DLD1 (cell line): ENCODE data around the gene PTRH1.

Source experiments
- in situ Hi-C: cut with HindIII; loops from 2 replicates; pipeline ENCODE4 v1.10.0; 2017; ENCODE audit warnings: low sequenced_read_pairs

Gene PTRH1

DNA sequence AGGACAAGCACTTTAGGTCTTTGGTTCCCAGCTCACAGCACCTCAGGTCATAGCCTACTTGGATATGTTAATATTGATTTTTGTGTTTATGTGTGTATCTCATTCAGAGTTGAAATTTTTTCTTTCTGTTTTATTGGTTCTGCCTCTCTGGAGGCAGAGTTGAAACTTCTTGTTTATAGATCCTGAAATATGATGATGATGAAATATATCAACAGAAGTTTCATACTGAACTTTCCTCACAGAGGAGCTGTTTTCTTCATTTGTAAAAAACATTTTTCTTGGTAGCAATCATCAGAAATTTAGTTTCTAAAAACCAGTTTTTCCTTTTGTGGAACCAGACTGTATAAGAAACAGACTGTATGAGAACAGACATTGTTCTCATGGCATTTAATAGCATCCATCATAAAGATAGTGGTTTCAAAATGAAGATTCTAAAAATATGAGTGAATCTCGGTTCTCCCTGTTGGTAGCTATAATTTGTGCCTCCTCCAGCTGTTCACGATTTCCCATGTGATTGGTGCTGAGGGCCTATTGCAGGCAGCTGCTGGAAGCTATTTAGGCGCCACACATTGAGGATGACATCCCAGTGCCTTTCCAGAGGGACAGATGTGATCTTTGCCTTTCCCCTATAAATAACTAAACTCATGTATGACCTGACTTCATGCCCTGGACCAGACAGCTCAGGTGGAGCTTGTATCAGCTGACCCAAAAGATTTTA, 48.2 kb downstream of the PTRH1 start:
- in situ Hi-C loops = no loop called here

DNA sequence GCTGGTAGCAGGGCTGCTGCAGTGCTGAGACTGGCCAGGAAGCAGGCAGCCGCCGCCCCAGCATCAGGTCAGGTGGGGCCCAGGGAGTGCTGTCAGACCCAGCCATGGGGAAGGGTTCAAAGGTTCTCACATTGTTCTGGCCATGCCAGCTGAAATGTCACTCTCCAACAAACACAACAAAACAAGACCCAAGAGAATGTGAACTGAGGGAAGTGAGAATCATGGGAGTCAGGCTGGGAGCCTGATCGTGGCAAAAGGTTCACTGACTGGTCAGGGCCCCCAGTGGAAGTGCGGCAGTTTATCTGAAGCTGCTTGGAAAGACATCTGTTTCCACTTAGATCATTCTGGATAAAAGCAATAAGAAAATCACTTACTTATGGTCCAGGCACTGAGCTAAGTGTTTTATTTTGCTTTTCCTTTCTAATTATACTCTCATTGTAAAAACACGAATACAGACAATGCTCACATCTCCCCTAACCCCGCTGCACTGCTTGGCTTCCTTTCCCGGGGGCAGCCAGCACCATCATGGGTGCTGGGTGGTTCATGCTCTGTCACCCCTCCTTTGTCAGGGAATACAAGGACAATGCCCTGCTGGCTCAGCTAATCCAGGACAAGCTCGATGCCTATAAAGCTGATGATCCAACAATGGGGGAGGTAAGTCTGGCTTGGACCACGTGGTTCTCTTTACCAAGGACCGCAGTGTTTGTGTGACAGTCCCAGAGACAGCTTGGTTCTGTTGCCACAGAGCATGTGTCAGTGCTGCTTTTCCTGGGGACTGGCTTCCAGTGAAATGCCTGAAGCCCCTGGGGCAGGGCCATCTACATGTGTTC, 50.6 kb downstream of the PTRH1 start:
- in situ Hi-C loops = no loop called here

DNA sequence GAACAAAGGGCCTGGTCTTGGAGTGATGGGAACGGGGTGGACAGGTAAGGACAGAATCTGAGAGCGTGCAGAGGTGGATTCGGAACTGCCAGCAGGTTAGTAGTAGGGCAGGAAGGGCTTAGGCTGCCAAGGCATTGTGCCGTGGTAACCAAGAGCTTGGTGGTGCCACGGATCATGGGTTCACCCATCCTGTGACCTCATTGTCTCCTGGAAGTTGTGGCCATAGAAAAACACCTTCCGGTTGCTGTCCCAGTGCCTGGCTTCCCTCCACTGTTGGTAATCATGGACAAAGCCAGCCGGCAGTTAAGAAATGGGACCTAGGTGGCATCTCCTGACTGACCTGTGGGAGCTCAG, 51.2 kb downstream of the PTRH1 start:
- in situ Hi-C loops = no loop called here
